DOHH2 (cell line): ENCODE results near the gene HOXA6.

Experiments
- H3F3A ChIP-seq: fragments of 200-600 bp; sonication (generic), shearing (Covaris generic); 2 replicates; pipeline ENCODE4 v1.6.0; 2016; ENCODE audit warnings: antibody characterized with exemption, mild to moderate bottlenecking; ENCODE audit not compliant: control insufficient read depth, insufficient read depth
- H3K27ac ChIP-seq: fragments of 200-600 bp; sonication (generic); 2 replicates; pipeline ENCODE4 v1.5.1; 2014; ENCODE audit warnings: low read depth, mild to moderate bottlenecking, low read length, moderate library complexity
- H3K27me3 ChIP-seq: fragments of 200-600 bp; sonication (generic); 2 replicates; pipeline ENCODE4 v1.6.1; 2014; ENCODE audit warnings: mild to moderate bottlenecking, low read length, mixed read lengths; ENCODE audit not compliant: control insufficient read depth
- H3K36me3 ChIP-seq: fragments of 200-600 bp; sonication (generic); 2 replicates; pipeline ENCODE4 v1.6.1; 2014; ENCODE audit warnings: mild to moderate bottlenecking, low read length, moderate library complexity, mixed read lengths; ENCODE audit not compliant: control insufficient read depth
- H3K4me1 ChIP-seq: fragments of 200-600 bp; sonication (generic); 2 replicates; pipeline ENCODE4 v1.6.1; 2014; ENCODE audit warnings: mild to moderate bottlenecking, low read length, mixed read lengths; ENCODE audit not compliant: control insufficient read depth
- H3K4me2 ChIP-seq: fragments of 200-600 bp; sonication (generic); 2 replicates; pipeline ENCODE4 v1.6.0; 2014; ENCODE audit warnings: mild to moderate bottlenecking, low read length, moderate library complexity
- H3K4me3 ChIP-seq: fragments of 200-600 bp; sonication (generic); 2 replicates; pipeline ENCODE4 v1.5.1; 2014; ENCODE audit warnings: mild to moderate bottlenecking, low read length, mixed read lengths
- H3K79me2 ChIP-seq: fragments of 200-600 bp; sonication (generic); 2 replicates; pipeline ENCODE4 v1.6.1; 2014; ENCODE audit warnings: mild to moderate bottlenecking, low read length, mixed read lengths; ENCODE audit not compliant: control insufficient read depth
- H3K9me2 ChIP-seq: fragments of 200-600 bp; sonication (generic); replicated peaks from 2 replicates; pipeline ENCODE4 v1.6.1; 2014; ENCODE audit warnings: mild to moderate bottlenecking, low read length, mixed read lengths; ENCODE audit not compliant: control insufficient read depth
- H3K9me3 ChIP-seq: fragments of 200-600 bp; sonication (generic); 2 replicates; pipeline ENCODE4 v1.6.1; 2014; ENCODE audit warnings: antibody characterized with exemption, low read length, mixed read lengths; ENCODE audit not compliant: control insufficient read depth, insufficient read depth
- H4K20me1 ChIP-seq: fragments of 200-600 bp; sonication (generic); 2 replicates; pipeline ENCODE4 v1.6.0; 2014; ENCODE audit warnings: low read depth, mild to moderate bottlenecking, antibody characterized with exemption, low read length, moderate library complexity; ENCODE audit not compliant: control insufficient read depth, insufficient read depth
- EZH2phosphoT487 ChIP-seq: fragments of 200-600 bp; sonication (generic); IDR thresholded peaks from 2 replicates; pipeline ENCODE4 v1.6.1; 2017; ENCODE audit warnings: borderline replicate concordance, mild to moderate bottlenecking, antibody characterized with exemption, low read length, moderate library complexity, mixed read lengths
- TF ChIP-seq, protein P1 (sequence below): fragments of 200-600 bp; sonication (generic); IDR thresholded peaks from one replicate; pipeline ENCODE4 v1.5.1; 2014; ENCODE audit warnings: antibody characterized with exemption, mild to moderate bottlenecking, low read depth, low read length; ENCODE audit not compliant: poor library complexity, severe bottlenecking

The HOXA6 gene

DNA sequence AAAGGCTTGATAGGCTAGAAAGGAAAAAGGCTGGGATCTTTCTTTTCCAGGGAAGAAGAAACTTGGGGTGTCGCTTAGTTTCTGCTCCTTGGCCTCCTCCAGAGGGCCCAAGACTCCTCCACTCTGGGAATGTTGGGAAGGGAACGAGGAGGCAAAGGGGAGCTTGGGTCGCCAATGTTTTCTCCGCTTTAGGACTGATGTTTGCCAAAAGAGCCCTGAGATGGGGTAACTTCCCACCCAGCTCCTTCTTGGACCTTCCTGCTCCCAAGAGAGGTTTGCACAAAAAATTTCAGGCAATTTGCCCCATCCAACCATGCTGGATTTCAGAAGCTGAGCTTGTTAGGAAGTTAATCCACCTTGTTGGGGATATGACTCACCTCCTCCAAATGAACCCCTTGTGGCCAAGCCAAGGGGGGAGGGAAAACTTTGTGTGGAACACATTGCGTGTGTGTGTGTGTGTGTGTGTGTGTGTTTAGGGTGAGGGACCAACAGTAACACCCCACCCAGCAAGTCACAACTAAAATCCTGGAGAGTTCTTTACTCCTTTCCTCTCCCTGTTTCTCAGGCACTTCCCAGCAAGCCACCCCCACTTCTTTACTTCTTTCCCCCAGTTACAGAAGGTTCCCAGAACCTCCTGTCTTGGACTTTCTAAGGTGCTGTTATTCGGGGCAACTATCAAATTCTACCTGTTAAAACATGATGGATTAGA lies 36.4 kb downstream of the HOXA6 start:
- TF ChIP-seq EZH2phosphoT487: no peak
- TF ChIP-seq, protein P1, sequence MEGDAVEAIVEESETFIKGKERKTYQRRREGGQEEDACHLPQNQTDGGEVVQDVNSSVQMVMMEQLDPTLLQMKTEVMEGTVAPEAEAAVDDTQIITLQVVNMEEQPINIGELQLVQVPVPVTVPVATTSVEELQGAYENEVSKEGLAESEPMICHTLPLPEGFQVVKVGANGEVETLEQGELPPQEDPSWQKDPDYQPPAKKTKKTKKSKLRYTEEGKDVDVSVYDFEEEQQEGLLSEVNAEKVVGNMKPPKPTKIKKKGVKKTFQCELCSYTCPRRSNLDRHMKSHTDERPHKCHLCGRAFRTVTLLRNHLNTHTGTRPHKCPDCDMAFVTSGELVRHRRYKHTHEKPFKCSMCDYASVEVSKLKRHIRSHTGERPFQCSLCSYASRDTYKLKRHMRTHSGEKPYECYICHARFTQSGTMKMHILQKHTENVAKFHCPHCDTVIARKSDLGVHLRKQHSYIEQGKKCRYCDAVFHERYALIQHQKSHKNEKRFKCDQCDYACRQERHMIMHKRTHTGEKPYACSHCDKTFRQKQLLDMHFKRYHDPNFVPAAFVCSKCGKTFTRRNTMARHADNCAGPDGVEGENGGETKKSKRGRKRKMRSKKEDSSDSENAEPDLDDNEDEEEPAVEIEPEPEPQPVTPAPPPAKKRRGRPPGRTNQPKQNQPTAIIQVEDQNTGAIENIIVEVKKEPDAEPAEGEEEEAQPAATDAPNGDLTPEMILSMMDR: no peak
- H3K27me3 ChIP-seq: no peaks in the 10 kb centered on the region
- no peaks in the 10 kb centered on the region for H3K9me2 ChIP-seq
- no peak overlapping the region for H3K4me2 ChIP-seq
- H3K9me3 ChIP-seq: no peaks in the 10 kb centered on the region
- 0 out of 2 replicates have a peak, but pooled peaks cover 2% of the 10 kb centered on the region for H3F3A ChIP-seq
- no peaks in the 10 kb centered on the region for H3K4me1 ChIP-seq
- H3K27ac ChIP-seq: no peak overlapping the region
- H3K36me3 ChIP-seq: no peaks in the 10 kb centered on the region
- H4K20me1 ChIP-seq: no peaks in the 10 kb centered on the region
- H3K79me2 ChIP-seq: no peaks in the 10 kb centered on the region
- no peak overlapping the region for H3K4me3 ChIP-seq

DNA sequence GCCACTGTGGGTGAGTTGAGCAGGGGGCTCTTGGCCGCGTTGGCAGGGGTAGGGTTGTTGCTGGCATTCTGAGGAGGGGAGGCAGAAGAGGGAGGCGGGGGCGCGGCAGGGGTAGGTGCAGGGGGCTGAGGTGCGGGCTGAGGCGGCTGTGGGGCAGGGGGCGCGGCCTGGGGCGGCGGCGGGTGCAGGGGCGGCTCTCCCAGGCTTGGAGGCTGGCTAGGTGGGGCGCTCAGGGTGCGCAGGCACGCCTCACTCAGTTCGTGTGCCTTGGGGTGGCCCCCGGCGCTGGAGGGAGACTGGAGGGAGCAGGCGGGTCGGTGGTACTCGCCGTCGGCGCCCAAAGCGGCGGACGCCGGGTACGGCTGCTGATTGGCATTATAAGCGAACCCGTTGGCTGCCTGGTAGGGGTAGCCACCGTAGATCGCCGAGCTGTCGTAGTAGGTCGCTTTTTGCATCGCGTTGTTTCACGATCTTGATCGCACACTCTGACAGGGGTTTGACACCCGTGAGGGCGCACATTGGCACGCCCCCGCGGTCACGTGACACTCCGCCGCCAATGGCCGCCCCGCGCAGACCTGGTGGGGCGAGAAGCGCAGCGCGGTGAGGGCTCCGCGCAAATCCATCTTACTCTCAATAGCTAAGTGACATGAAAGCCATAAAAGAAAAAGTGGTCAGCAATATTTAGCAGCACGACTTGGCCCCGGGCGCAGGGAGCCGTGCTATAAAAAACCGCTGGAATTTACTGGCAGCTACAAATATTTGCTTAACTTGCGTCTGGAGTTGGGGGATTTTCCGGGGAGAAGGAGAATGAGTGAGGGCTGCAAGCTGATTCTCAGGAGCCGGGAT lies 37.2 kb downstream of the HOXA6 start:
- no peak overlapping the region for H3K27ac ChIP-seq
- H3K9me2 ChIP-seq: no peaks in the 10 kb centered on the region
- peaks cover 3% of the 10 kb centered on the region; the same call in 1 of the 2 replicates for H3K27me3 ChIP-seq
- H3K79me2 ChIP-seq: no peaks in the 10 kb centered on the region
- H4K20me1 ChIP-seq: no peaks in the 10 kb centered on the region
- no peak overlapping the region for H3K4me2 ChIP-seq
- TF ChIP-seq, protein P1: no peak
- TF ChIP-seq EZH2phosphoT487: no peak
- H3K36me3 ChIP-seq: no peaks in the 10 kb centered on the region
- no peaks in the 10 kb centered on the region for H3K9me3 ChIP-seq
- no peak overlapping the region for H3K4me3 ChIP-seq
- H3K4me1 ChIP-seq: no peaks in the 10 kb centered on the region
- 0 out of 2 replicates have a peak, but pooled peaks cover 2% of the 10 kb centered on the region for H3F3A ChIP-seq

DNA sequence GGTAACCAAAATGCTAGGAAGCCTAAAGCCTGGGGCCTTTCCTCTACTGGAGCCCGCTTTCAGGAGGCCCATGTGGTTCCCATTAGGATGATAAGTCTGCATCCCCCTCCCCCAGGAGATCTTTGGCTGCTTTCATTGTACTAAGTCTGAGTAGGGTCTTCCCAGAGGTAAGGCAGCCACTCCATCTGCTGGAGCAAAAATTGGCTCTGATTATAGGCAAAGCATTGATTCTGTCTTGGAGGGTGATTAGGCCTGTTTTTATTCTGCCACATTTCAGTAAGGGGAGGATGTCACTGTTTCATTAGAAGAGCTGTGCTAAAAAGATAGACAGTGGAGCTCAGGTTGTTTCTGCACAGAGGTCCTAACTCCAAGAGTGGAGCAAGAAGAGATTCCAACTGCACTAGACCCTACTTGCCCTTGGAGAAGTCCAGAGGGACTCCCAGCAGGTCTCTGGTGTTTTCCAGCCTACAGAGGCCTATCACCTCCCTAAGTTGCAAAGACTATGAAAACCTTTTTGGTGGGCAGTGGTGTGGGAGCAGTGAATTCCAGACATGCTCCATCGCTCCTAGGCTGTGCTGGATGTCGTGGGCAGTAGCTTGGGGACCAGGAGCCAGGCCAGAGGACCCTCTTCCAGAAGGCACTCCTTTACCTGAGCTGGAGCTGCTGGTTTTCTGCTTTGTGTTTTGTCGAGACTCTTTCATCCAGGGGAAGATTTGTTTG lies 37.9 kb downstream of the HOXA6 start:
- Histone ChIP-seq H3F3A (0 out of 2 replicates have a peak, but pooled peaks cover 2% of the 10 kb centered on the region), H3K4me1 (no peaks in the 10 kb centered on the region), H3K4me3 (no peak overlapping the region), H3K9me3 (no peaks in the 10 kb centered on the region), H3K27me3 (peaks cover 6% of the 10 kb centered on the region; the same call in 1 of the 2 replicates), H3K79me2 (no peaks in the 10 kb centered on the region), H3K27ac (no peak overlapping the region), H4K20me1 (no peaks in the 10 kb centered on the region), H3K4me2 (no peak overlapping the region), H3K9me2 (no peaks in the 10 kb centered on the region), H3K36me3 (no peaks in the 10 kb centered on the region)
- no peak for TF ChIP-seq EZH2phosphoT487
- TF ChIP-seq, protein P1: no peak
